GM19452 (cell line): ENCODE results near the gene INVS.
"Not testable (repeated sequence)": the region's sequence is repeated elsewhere in the genome, so short reads cannot be mapped to it uniquely, and the experiment has no call there.

ENCODE experiments used
- ATAC-seq: cut with Tn5 transposase; IDR thresholded peaks from one replicate; pipeline ENCODE4 v1.9.1; 2021; ENCODE audit not compliant: unreplicated experiment

INVS gene

GRCh38 chr9:100191264-100191663 lies 92.2 kb downstream of the INVS start:
- ATAC-seq = no peak

- ATAC-seq = no peak
Observed at GRCh38 chr9:100193078-100193477, 94.0 kb downstream of the INVS start.

GRCh38 chr9:100196215-100196614 lies 97.2 kb downstream of the INVS start:
- no peak for ATAC-seq

DNA sequence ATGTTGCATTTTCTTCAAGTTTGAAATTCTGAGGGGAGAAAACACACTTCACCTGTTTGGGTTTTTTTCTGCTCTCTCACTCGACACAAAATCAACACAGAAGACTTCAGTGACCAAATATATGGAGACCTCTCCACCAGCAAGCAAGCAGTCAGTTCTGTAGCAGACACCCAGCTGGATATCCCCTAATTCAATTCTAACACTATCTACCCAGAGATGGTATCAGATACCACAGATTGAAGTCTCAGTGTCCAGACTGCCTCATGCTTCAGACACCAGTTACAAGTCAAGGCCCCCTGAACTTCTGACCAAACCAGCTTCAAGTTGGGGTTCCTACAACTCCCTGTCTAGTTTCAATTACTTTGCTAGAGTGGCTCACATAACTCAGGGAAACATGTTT lies 97.8 kb downstream of the INVS start:
- ATAC-seq = no peak

DNA sequence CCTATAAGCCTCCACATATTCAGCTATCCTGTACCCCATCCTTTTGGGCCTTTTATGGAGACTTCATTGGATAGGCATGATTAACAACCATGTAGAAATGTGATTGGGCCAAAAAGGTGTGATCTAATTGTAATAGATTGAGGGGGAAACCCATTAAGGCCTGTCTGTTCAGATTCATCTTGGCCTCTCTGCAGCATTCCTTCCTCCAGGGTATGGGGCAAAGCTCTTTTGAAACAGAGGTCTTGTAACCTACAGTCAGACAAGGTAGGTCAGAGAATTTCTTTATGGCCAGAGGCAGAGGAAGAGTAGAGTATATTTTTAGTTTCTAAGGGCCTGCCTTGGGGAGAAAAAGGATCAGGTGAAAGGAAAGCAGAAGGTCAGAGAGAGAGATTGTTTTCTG lies 98.5 kb downstream of the INVS start:
- no peak for ATAC-seq

GRCh38 chr9:100202806-100203205 lies 103.8 kb downstream of the INVS start:
- no peak for ATAC-seq

GRCh38 chr9:100204796-100205195 lies 105.8 kb downstream of the INVS start:
- no peak for ATAC-seq

DNA sequence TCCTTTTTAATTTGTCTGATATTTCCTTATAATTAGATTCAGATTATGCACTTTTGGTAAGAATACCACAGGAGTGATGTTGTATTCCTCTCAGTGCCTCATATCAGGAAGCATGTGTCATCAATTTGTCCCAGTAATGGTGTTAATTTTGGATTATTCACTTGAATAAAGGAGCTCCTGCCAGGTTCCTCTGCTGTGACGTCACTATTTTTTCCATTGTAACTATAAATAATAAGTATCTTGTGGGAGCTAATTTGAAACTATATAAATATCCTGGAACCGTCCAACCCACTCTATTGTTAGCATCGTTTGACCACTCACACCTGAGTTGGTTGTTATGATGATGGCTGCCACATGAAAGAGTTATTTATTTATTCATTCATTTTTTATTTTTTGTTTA lies 107.9 kb downstream of the INVS start:
- ATAC-seq = no peak

DNA sequence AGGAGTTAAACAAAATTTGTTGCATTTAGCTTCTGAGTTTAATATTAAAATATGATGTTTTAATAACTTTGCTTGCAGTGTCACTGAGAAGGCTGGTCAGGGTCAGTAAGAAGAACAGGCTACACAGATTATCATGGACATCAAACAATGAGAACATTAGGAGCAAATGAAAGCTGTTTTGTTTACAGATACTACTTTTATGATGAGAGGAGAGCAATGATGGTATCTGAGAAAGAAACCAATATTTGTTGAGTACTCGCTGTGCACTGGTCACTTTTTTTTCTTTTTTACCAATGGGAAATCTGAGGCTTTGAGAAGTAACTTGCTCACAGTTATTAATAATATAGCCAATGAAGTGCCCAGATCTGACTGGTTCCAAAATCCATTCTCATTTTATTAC lies 109.6 kb downstream of the INVS start:
- no peak for ATAC-seq

DNA sequence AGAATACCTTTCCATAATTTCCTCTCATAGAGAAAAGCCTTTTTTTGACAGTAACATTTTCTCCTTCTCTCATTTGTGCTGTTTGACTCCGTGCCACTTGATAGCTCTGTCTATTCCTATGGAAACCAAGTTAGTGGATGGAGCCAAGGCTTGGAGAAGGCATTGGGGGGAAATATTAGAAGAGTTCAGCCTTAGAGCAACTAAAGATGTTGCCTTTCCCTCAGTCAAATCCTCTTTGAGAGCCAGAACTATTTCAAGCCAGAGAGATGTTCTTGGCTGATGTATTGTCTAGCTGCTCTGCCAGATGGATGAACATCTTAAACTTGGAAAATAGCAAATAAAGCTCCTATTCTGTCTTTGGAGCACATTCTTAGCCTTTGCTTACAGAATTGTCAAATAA lies 112.4 kb downstream of the INVS start:
- no peak for ATAC-seq

DNA sequence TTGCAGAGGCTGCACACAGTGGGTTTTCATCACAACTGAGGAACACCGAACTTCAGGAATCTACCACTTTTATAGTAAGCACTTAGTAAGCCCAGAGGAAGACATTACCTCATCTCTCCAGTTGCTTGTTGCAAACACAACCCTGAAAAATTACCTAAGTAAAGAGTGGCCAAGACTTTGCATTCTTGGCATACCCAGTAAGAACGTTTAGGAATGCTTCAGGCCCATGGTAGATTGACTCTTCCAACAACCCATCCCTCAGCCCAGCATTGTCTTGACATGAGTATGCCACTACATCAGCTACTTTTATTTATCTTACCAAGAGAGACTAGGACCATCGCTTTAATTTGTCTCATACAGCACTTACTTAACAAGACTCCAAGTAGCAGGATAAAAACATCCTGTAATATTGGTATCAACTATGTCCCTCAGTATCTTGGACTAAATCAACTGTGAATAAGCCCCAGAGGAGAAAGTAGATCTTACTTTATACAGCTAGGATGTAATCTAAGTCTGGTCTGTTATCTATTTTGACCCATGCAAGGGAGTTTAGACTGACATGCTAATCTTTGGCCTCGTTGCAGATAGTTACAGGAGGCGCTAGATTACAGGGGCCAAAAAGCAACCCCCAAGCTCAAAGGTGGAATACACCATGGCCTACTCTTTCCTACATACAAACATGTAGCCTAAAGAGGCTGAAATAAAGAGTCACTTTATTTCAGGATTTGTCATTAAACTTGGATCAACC lies 114.9 kb downstream of the INVS start:
- no peak for ATAC-seq

- peak; percentile 58 for ATAC-seq
Observed at GRCh38 chr9:100216178-100216787, 117.2 kb downstream of the INVS start.

GRCh38 chr9:100217536-100217935 lies 118.5 kb downstream of the INVS start:
- ATAC-seq = no peak

DNA sequence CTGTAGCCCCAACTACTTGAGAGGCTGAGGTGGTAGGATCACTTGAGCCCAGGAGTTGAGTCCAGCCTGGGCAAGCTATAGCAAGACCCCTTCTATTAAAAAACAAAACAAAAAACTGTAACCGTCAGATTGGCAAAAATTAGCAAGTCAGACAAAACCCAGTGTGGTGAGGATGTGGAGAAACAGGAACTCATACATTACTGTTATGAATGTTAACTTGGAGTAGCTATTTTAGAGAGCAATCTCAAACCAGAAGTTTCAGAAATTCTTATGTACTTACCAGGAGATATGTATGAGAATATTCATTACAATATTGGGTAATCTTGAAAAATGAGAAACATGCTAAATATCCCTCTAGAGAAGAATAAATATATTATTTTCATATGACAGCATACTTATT lies 120.3 kb downstream of the INVS start:
- peak; percentile 57 for ATAC-seq

- ATAC-seq = no peak
Observed at GRCh38 chr9:100220936-100221335, 121.9 kb downstream of the INVS start.

DNA sequence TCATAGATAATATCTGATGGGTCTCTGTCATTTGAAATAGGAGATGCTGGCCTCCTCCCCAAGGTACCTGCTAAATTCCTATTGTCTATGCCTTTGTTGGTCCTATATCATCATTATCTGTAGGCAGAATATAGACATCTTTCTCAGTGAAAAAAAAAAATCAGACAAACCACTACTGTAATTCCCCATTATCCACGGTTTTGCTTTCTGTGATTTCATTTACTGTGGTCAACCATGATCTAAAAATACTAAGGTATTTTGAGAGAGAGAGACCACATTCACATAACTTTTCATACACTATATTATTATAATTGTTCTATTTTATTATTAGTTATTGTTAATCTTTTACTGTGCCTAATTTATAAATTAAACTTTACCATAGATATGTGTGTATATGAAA lies 122.5 kb downstream of the INVS start:
- ATAC-seq = no peak

DNA sequence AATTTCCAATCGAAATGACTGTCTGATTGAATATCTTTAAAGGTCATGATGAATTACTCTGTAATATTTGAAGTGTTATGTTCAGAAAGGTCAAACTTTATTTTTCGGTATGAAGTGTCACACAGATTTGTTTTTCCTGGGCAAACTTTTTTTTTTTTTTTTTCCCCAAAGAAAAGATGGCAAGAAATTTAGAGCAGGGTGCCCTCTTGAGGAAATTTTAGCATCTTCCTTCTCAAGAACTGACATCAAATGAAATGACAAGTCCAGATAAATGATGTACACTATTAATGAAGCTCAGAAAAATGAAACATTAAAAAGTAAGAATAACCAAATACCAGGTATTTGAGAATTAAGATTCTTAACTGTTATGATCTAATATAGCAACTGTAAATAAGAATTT lies 123.6 kb downstream of the INVS start:
- ATAC-seq = no peak

DNA sequence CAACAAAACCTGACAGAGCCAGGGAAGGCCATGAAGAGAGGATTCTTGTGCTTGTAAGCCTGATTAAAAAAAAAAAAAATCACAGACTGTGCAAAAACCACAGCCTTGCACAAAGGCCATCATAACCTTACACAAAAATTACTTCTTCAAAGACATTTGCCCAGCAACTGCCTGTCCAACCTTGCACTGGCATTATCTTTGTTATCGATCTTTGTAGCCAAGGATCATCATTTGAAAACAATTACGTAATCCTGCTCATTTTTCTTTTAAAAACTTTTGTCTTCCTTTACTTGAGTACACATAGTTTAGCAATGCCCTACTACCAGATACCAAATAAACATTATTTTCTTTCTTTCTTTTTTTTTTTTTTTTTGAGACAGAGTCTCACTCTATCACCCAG lies 128.6 kb downstream of the INVS start:
- no peak for ATAC-seq

DNA sequence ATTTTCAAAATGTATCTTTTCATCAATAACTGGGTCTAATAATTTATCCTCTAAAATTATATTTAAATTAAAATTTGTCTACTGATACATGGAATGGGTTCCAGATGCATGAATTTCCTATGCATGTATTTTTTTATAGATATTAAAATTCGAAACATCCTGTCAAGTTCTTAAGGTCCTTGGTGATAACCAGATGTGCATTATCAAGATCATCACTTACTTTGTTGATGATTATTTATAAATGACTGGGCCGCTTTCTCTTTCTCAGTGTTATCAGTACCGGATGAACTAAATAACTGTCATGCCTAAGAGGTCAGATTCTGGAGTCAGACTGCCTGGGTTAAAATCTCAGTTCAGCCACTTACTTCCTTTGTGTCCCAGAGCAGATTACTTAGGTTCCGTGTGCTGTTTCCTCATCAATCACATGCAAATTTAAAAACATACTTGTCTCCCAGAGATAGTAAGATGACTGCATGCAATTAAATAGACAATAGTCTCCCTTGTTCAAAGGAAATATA lies 129.4 kb downstream of the INVS start:
- ATAC-seq = no peak

- no peak for ATAC-seq
Observed at GRCh38 chr9:100229136-100229535, 130.1 kb downstream of the INVS start.

DNA sequence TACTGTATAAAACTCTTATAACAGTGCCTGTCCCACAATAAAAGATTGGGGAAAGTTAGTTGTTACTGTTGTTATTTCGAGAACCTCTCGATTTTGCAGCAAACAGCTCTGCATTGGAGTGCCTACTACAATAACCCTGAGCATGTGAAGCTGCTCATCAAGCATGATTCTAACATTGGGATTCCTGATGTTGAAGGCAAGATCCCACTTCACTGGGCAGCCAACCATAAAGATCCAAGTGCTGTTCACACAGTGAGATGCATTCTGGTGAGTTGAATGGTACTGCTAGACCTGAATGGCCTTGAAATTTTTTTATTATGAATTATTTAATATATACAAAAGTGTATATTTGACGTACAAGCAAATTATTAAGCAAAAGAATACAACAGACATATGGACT lies 130.5 kb downstream of the INVS start:
- no peak for ATAC-seq

GRCh38 chr9:100236986-100237385 lies 137.9 kb downstream of the INVS start:
- ATAC-seq = not testable (repeated sequence)

GRCh38 chr9:100240512-100240911 lies 141.5 kb downstream of the INVS start:
- ATAC-seq = no peak
